KBM-7 (cell line): ENCODE data around the gene CD99.

Experiments used
- DNase-seq: peaks from one replicate; pipeline ENCODE4 v3.0.0-alpha.2; 2015
- in situ Hi-C: fragments of 300-500 bp; cut with MboI; formaldehyde crosslinking; loops from 2 replicates; pipeline ENCODE4 v1.14.3; 2020; ENCODE audit warnings: low sequenced_read_pairs, low pct_unique_long_range_greater_than_20kb, mixed read lengths

CD99 gene

DNA sequence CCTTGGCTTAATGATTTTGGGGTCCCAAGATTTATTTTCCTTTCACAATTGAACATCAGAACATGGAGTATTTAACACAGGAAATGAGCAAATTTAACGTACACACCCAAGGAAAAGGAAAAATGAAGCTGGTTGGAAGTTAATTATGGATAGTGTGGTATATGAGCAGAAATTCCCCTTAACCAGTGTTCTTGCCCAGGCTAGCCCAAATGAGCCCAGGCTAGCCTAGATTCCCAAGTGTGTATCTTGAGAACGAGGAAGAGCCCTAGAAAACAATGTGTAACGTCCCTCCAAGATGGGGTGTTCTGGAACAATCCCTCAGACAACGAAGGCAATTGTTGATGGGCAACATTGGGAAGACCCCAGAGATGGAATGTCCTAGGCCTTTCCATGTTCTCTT lies 94.4 kb downstream of the CD99 start:
- no peak for DNase-seq
- in situ Hi-C loops = no loop called here

DNA sequence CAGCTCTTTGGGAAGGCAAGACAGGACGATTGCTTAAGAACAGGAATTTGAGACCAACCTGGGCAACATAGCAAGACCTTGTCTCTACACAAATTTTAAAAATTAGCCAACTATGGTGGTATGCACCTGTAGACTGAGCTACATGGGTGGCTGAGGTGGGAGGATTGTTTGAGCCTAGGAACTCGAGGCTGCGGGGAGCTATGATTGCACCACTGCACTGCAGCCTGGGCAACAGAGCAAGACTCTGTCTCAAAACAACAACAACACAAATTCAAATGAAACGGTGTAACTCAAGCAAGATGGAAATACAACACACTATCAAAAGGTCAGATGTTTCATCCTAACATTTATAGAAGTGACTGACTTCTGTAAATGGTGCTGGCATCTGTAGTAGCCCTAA lies 97.9 kb downstream of the CD99 start:
- in situ Hi-C loops = no loop called here
- no peak for DNase-seq

DNA sequence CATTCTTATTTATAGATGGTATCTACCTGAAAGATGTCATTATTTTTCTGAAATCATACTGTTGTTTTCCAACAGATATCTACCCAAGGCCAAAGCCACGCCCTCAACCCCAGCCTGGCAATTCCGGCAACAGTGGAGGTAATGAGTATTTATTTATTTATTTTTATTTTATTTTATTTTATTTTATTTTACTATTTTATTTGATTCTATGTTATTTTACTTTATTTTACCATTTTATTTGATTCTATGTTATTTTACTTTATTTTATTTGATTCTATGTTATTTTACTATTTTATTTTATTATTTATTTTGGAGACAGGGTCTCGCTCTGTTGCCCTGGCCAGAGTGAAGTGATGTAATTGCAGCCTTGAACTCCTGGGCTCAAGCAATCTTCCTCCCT lies 98.5 kb downstream of the CD99 start:
- in situ Hi-C loops = no loop called here
- no peak for DNase-seq
